WTC11 (cell line): ENCODE results near the gene TMCC2. TPM values are rescaled to one million over a fixed set of nuclear protein-coding genes. Genes with fewer than 3 reads are reported as not detected.
A peak's percentile ranks its signal among the peaks of the same experiment; 100 is the strongest.

Source experiments
- ATAC-seq: fragments of 200-7000 bp; cut with Tn5 transposase; 2 replicates; pipeline ENCODE4 v1.10.0; 2021; ENCODE audit warnings: mild to moderate bottlenecking, moderate library complexity
- CTCF ChIA-PET: fragments of 300-600 bp; sonication (Branson Sonifier 250); formaldehyde crosslinking; loops from one replicate; lab custom pipeline; 2021; ENCODE audit warnings: antibody characterized with exemption; lab: Charles Lee
- POLR2A ChIA-PET: fragments of 350-600 bp; sonication (Branson Sonifier 250); formaldehyde crosslinking; loops from one replicate; lab custom pipeline; 2021; ENCODE audit warnings: antibody characterized with exemption; lab: Charles Lee
- DNase-seq: peaks from one replicate; pipeline ENCODE4 v3.0.0; 2021; ENCODE audit warnings: low spot score
- H3K27ac Mint-ChIP-seq: 2 replicates; pipeline ENCODE4 v1.8.0; 2021; ENCODE audit warnings: mixed read lengths
- H3K27me3 Mint-ChIP-seq: 2 replicates; pipeline ENCODE4 v1.8.0; 2021; ENCODE audit warnings: low read depth, mild to moderate bottlenecking, moderate library complexity, mixed read lengths
- H3K36me3 Mint-ChIP-seq: 2 replicates; pipeline ENCODE4 v1.8.0; 2021; ENCODE audit warnings: mixed read lengths
- H3K4me1 Mint-ChIP-seq: 2 replicates; pipeline ENCODE4 v1.8.0; 2022; ENCODE audit warnings: mixed read lengths
- H3K4me3 Mint-ChIP-seq: 2 replicates; pipeline ENCODE4 v1.8.0; 2021; ENCODE audit warnings: mild to moderate bottlenecking, moderate library complexity, mixed read lengths
- H3K9me3 Mint-ChIP-seq: 2 replicates; pipeline ENCODE4 v1.8.0; 2021; ENCODE audit warnings: mixed read lengths
- ATF2 ChIP-seq: sonication (generic); formaldehyde crosslinking; IDR thresholded peaks from 2 replicates; pipeline ENCODE4 v1.8.1; 2022; ENCODE audit warnings: low read depth, missing genetic modification reagents, borderline replicate concordance
- E2F1 ChIP-seq: sonication (generic); formaldehyde crosslinking; IDR thresholded peaks from 2 replicates; pipeline ENCODE4 v1.8.0; 2022; ENCODE audit warnings: mild to moderate bottlenecking, missing genetic modification reagents
- E2F4 ChIP-seq: sonication (generic); formaldehyde crosslinking; IDR thresholded peaks from 2 replicates; pipeline ENCODE4 v1.8.1; 2022; ENCODE audit warnings: low read depth, mild to moderate bottlenecking, moderate library complexity, missing genetic modification reagents, borderline replicate concordance
- ELF4 ChIP-seq: sonication (generic); formaldehyde crosslinking; IDR thresholded peaks from 2 replicates; pipeline ENCODE4 v1.8.1; 2022; ENCODE audit warnings: low read depth, mild to moderate bottlenecking, moderate library complexity, missing genetic modification reagents
- ETV6 ChIP-seq: sonication (generic); formaldehyde crosslinking; IDR thresholded peaks from 2 replicates; pipeline ENCODE4 v1.8.1; 2022; ENCODE audit warnings: mild to moderate bottlenecking, missing genetic modification reagents
- FOXP1 ChIP-seq: sonication (generic); formaldehyde crosslinking; IDR thresholded peaks from 2 replicates; pipeline ENCODE4 v1.8.0; 2022; ENCODE audit warnings: missing genetic modification reagents, mild to moderate bottlenecking, moderate library complexity, borderline replicate concordance
- GTF2I ChIP-seq: fragments of 250-450 bp; sonication (Bioruptor Pico); conservative IDR thresholded peaks from 2 replicates; pipeline ENCODE4 v1.4.0; 2021; ENCODE audit warnings: mild to moderate bottlenecking
- HMGA2 ChIP-seq: fragments of 250-450 bp; sonication (Bioruptor Pico); IDR thresholded peaks from 2 replicates; pipeline ENCODE4 v1.4.0; 2021; ENCODE audit warnings: mild to moderate bottlenecking, moderate library complexity
- IRF2 ChIP-seq: sonication (generic); formaldehyde crosslinking; IDR thresholded peaks from 2 replicates; pipeline ENCODE4 v1.8.0; 2022; ENCODE audit warnings: low read depth, missing genetic modification reagents, borderline replicate concordance
- NFATC4 ChIP-seq: fragments of 250-450 bp; sonication (Bioruptor Pico); IDR thresholded peaks from 2 replicates; pipeline ENCODE4 v1.9.0; 2021; ENCODE audit warnings: mild to moderate bottlenecking
- NFE2L1 ChIP-seq: sonication (generic); formaldehyde crosslinking; IDR thresholded peaks from 2 replicates; pipeline ENCODE4 v1.8.1; 2023; ENCODE audit warnings: missing genetic modification reagents
- NFYB ChIP-seq: sonication (generic); formaldehyde crosslinking; conservative IDR thresholded peaks from 2 replicates; pipeline ENCODE4 v1.8.0; 2022; ENCODE audit warnings: low read depth, missing genetic modification reagents
- NR1H2 ChIP-seq: sonication (generic); formaldehyde crosslinking; IDR thresholded peaks from 2 replicates; pipeline ENCODE4 v1.9.0; 2021; ENCODE audit warnings: mild to moderate bottlenecking, moderate library complexity, missing genetic modification reagents
- RORB ChIP-seq: fragments of 250-450 bp; sonication (Bioruptor Pico); IDR thresholded peaks from 2 replicates; pipeline ENCODE4 v1.9.0; 2021; ENCODE audit warnings: mild to moderate bottlenecking
- SMAD3 ChIP-seq: sonication (generic); formaldehyde crosslinking; IDR thresholded peaks from 2 replicates; pipeline ENCODE4 v1.8.0; 2022; ENCODE audit warnings: missing genetic modification reagents, mild to moderate bottlenecking, borderline replicate concordance
- USF1 ChIP-seq: sonication (generic); formaldehyde crosslinking; IDR thresholded peaks from 2 replicates; pipeline ENCODE4 v1.8.0; 2022; ENCODE audit warnings: mild to moderate bottlenecking, missing genetic modification reagents
- ZBTB21 ChIP-seq: sonication (generic); formaldehyde crosslinking; IDR thresholded peaks from 2 replicates; pipeline ENCODE4 v1.8.1; 2023; ENCODE audit warnings: mild to moderate bottlenecking, missing genetic modification reagents, borderline replicate concordance
- ZNF121 ChIP-seq: sonication (generic); formaldehyde crosslinking; IDR thresholded peaks from 2 replicates; pipeline ENCODE4 v1.8.0; 2023; ENCODE audit warnings: missing genetic modification reagents
- ZNF263 ChIP-seq: sonication (generic); formaldehyde crosslinking; IDR thresholded peaks from 2 replicates; pipeline ENCODE4 v1.8.1; 2022; ENCODE audit warnings: low read depth, mild to moderate bottlenecking, moderate library complexity, missing genetic modification reagents
- ZNF396 ChIP-seq: fragments of 250-450 bp; sonication (Bioruptor Pico); IDR thresholded peaks from 2 replicates; pipeline ENCODE4 v1.8.0; 2021; ENCODE audit warnings: mild to moderate bottlenecking, moderate library complexity, borderline replicate concordance
- total RNA-seq: library from RNA; stranded (reverse); gene quantifications from 3 replicates; pipeline ENCODE4 v1.2.3, GENCODE V29; 2021
- TF ChIP-seq, protein P1 (sequence below): sonication (generic); formaldehyde crosslinking; IDR thresholded peaks from 2 replicates; pipeline ENCODE4 v1.8.1; 2022; ENCODE audit warnings: mild to moderate bottlenecking, missing genetic modification reagents, moderate library complexity, borderline replicate concordance
- TF ChIP-seq, protein P2 (sequence below): fragments of 250-450 bp; sonication (Bioruptor Pico); IDR thresholded peaks from 2 replicates; pipeline ENCODE4 v1.8.0; 2021; ENCODE audit warnings: mild to moderate bottlenecking
- TF ChIP-seq, protein P3 (sequence below): sonication (generic); formaldehyde crosslinking; IDR thresholded peaks from 2 replicates; pipeline ENCODE4 v1.8.0; 2023; ENCODE audit warnings: mild to moderate bottlenecking, missing genetic modification reagents

TMCC2 gene
- total RNA-seq, 1 experiment from 2014 or later, result 9.5 TPM

DNA sequence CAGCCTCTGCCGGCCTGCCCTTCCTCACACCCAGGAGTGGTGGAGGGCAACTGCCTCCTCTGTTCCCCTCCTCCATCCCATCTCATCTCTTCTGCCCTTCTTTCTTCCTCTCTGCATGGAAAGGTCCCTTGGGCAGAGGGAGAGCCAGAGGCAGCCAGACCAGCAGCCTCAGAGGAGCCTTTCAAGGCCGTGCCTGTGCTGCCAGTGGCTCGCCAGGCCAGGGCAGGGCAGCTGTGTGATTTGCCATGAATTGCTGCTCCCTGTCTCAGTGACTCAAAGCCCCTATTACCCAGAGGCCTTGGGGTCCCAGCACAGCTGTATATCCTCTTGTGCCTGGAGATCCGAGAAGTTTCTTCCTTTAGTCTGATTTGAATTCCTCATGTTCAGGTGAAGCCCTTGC, 21.9 kb downstream of the TMCC2 start:
- Mint-ChIP-seq H3K36me3 (no peaks in the 10 kb centered on the region), H3K4me1 (peaks cover 9% of the 10 kb centered on the region), H3K9me3 (no peaks in the 10 kb centered on the region), H3K27ac (peak overlapping the region; percentile 29; the same call in 1 of the 2 replicates), H3K4me3 (no peak overlapping the region), H3K27me3 (no peaks in the 10 kb centered on the region)
- DNase-seq, result no peak
- POLR2A ChIA-PET, result no interaction called here
- no peak for ATAC-seq
- TF ChIP-seq SMAD3 (CRISPR knock-in tag) (no peak), ETV6 (CRISPR knock-in tag) (no peak), NFYB (no peak), IRF2 (no peak), HMGA2 (no peak), GTF2I (CRISPR knock-in tag) (no peak), USF1 (CRISPR knock-in tag) (no peak), RORB (CRISPR knock-in tag) (no peak), ATF2 (CRISPR knock-in tag) (no peak), FOXP1 (no peak), ELF4 (CRISPR knock-in tag) (no peak), ZNF396 (CRISPR knock-in tag) (no peak), NFATC4 (CRISPR knock-in tag) (no peak), E2F1 (no peak), NFE2L1 (CRISPR knock-in tag) (no peak), E2F4 (no peak)
- TF ChIP-seq, protein P1, sequence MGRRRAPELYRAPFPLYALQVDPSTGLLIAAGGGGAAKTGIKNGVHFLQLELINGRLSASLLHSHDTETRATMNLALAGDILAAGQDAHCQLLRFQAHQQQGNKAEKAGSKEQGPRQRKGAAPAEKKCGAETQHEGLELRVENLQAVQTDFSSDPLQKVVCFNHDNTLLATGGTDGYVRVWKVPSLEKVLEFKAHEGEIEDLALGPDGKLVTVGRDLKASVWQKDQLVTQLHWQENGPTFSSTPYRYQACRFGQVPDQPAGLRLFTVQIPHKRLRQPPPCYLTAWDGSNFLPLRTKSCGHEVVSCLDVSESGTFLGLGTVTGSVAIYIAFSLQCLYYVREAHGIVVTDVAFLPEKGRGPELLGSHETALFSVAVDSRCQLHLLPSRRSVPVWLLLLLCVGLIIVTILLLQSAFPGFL (CRISPR knock-in tag), result no peak
- CTCF ChIA-PET, result interaction anchor here (1.4 kb wide), 1 partner anchor 22 kb away, joined by 4 read pairs; the partner anchor contains the start of gene TMCC2

DNA sequence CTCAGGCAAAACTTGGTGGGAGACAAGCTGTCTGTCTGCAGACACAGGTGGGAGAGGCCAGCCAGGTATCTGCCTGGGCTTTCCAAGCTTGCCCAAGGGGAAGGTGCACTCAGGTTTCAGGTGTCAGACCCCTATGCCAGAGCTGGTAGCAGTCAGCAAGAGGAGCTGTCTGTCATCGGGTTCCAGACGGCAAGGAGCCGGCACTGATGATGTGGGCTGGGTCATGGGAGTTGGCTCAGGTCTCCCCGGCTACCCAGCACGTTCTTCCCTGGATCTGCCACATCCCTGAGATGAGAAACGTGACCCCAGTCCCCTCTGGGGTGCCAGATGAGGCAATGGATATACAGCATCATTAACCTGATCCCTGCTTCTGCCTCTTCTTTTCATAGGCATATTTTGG, 23.0 kb downstream of the TMCC2 start:
- POLR2A ChIA-PET, result no interaction called here
- ATAC-seq, result no peak
- Mint-ChIP-seq H3K9me3 (no peaks in the 10 kb centered on the region), H3K27me3 (no peaks in the 10 kb centered on the region), H3K36me3 (no peaks in the 10 kb centered on the region), H3K27ac (peak overlapping the region; percentile 42; the same call in 1 of the 2 replicates), H3K4me3 (no peak overlapping the region), H3K4me1 (peaks cover 9% of the 10 kb centered on the region)
- DNase-seq, result no peak
- CTCF ChIA-PET, result interaction anchor here (0.6 to 2.5 kb wide), 5 partner anchors 13 to 189 kb away, joined by 3 to 16 read pairs (median 4); partner anchors contain the start of gene TMCC2
- no peak for TF ChIP-seq ATF2 (CRISPR knock-in tag)
- TF ChIP-seq ZNF121, result no peak
- TF ChIP-seq ZBTB21 (CRISPR knock-in tag), result no peak
- TF ChIP-seq, protein P2, sequence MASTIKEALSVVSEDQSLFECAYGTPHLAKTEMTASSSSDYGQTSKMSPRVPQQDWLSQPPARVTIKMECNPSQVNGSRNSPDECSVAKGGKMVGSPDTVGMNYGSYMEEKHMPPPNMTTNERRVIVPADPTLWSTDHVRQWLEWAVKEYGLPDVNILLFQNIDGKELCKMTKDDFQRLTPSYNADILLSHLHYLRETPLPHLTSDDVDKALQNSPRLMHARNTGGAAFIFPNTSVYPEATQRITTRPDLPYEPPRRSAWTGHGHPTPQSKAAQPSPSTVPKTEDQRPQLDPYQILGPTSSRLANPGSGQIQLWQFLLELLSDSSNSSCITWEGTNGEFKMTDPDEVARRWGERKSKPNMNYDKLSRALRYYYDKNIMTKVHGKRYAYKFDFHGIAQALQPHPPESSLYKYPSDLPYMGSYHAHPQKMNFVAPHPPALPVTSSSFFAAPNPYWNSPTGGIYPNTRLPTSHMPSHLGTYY (CRISPR knock-in tag), result no peak
- TF ChIP-seq ZNF263 (CRISPR knock-in tag), result no peak
- no peak for TF ChIP-seq SMAD3 (CRISPR knock-in tag)
- no peak for TF ChIP-seq NR1H2 (CRISPR knock-in tag)
- TF ChIP-seq, protein P3, sequence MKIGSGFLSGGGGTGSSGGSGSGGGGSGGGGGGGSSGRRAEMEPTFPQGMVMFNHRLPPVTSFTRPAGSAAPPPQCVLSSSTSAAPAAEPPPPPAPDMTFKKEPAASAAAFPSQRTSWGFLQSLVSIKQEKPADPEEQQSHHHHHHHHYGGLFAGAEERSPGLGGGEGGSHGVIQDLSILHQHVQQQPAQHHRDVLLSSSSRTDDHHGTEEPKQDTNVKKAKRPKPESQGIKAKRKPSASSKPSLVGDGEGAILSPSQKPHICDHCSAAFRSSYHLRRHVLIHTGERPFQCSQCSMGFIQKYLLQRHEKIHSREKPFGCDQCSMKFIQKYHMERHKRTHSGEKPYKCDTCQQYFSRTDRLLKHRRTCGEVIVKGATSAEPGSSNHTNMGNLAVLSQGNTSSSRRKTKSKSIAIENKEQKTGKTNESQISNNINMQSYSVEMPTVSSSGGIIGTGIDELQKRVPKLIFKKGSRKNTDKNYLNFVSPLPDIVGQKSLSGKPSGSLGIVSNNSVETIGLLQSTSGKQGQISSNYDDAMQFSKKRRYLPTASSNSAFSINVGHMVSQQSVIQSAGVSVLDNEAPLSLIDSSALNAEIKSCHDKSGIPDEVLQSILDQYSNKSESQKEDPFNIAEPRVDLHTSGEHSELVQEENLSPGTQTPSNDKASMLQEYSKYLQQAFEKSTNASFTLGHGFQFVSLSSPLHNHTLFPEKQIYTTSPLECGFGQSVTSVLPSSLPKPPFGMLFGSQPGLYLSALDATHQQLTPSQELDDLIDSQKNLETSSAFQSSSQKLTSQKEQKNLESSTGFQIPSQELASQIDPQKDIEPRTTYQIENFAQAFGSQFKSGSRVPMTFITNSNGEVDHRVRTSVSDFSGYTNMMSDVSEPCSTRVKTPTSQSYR (CRISPR knock-in tag), result no peak
